GM18520 (cell line): ENCODE data around the gene RBMS3.
"Not testable (repeated sequence)": the region's sequence is repeated elsewhere in the genome, so short reads cannot be mapped to it uniquely, and the experiment has no call there.

ENCODE experiments used
- ATAC-seq: cut with Tn5 transposase; IDR thresholded peaks from one replicate; pipeline ENCODE4 v1.9.1; 2021; ENCODE audit not compliant: unreplicated experiment

RBMS3 gene

GRCh38 chr3:29976871-29977270 lies 696.0 kb downstream of the RBMS3 start:
- ATAC-seq = no peak

- no peak for ATAC-seq
Observed at GRCh38 chr3:29977360-29977759, 696.5 kb downstream of the RBMS3 start.

- no peak for ATAC-seq
Observed at GRCh38 chr3:29978036-29978435, 697.2 kb downstream of the RBMS3 start.

- no peak for ATAC-seq
Observed at GRCh38 chr3:29991198-29991597, 710.3 kb downstream of the RBMS3 start.

GRCh38 chr3:30002797-30003196 lies 721.9 kb downstream of the RBMS3 start:
- no peak for ATAC-seq

GRCh38 chr3:30003741-30004140 lies 722.9 kb downstream of the RBMS3 start:
- no peak for ATAC-seq

- no peak for ATAC-seq
Observed at GRCh38 chr3:30004481-30004880, 723.6 kb downstream of the RBMS3 start.

GRCh38 chr3:30006111-30006510 lies 725.2 kb downstream of the RBMS3 start:
- no peak for ATAC-seq

- ATAC-seq = no peak
Observed at GRCh38 chr3:30007668-30008067, 726.8 kb downstream of the RBMS3 start.

GRCh38 chr3:30011237-30011803 lies 730.4 kb downstream of the RBMS3 start:
- no peak for ATAC-seq

GRCh38 chr3:30012941-30013543 lies 732.2 kb downstream of the RBMS3 start:
- ATAC-seq = no peak

GRCh38 chr3:30017901-30018300 lies 737.0 kb downstream of the RBMS3 start:
- no peak for ATAC-seq

GRCh38 chr3:30020380-30020779 lies 739.5 kb downstream of the RBMS3 start:
- ATAC-seq = no peak

- ATAC-seq = no peak
Observed at GRCh38 chr3:30024466-30024865, 743.6 kb downstream of the RBMS3 start.

- no peak for ATAC-seq
Observed at GRCh38 chr3:30026851-30027250, 746.0 kb downstream of the RBMS3 start.

GRCh38 chr3:30034246-30034991 lies 753.5 kb downstream of the RBMS3 start:
- ATAC-seq = no peak

- ATAC-seq = no peak
Observed at GRCh38 chr3:30035935-30036567, 755.2 kb downstream of the RBMS3 start.

GRCh38 chr3:30040126-30040525 lies 759.3 kb downstream of the RBMS3 start:
- ATAC-seq = no peak

- ATAC-seq = not testable (repeated sequence)
Observed at GRCh38 chr3:30041481-30041880, 760.6 kb downstream of the RBMS3 start.

- no peak for ATAC-seq
Observed at GRCh38 chr3:30042274-30042859, 761.5 kb downstream of the RBMS3 start.

GRCh38 chr3:30042916-30043555 lies 762.2 kb downstream of the RBMS3 start:
- no peak for ATAC-seq
